ENCODE data around the gene RBMS3.
"Not testable (repeated sequence)": the region's sequence is repeated elsewhere in the genome, so short reads cannot be mapped to it uniquely, and the experiment has no call there.

Gene RBMS3

DNA sequence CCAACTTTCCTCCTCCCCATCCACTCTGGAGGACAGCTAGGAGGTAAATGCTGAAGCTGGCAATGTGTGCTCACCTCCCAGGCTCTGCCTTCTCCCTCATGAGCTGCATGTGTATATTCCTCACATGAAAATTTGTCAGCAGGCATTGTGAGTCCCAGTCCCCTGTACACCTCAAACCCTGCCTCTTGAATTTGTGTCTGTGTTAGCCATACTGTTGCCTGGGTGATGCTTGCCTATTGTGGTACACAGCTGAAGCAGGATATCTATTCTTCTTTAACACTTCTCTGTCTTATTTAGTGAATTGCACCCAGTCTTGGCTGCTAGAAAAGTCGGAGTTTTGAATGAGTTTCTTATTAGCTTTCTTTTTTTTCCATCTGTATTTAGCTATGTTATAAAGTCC lies 739.5 kb downstream of the RBMS3 start:
- DNase-seq (ENCODE audit: low read depth), result no peak

DNA sequence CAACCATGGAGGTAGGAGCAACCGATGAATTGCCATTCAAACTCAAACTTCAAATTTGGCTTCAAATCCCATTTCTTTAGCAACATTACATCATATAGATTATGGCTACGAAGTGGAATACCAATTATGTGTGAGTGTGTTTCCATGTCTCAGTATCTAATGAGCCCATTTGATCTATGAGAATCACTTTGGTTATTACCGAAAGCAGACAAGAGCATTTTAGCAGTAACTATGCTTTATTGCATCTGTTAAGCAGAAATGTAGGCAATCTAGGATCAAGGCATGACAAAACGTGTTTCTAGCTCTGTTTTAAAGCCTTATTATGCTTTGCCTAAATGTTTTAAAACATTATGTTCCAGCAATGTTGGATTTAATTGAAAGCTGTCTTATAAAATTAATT lies 743.6 kb downstream of the RBMS3 start:
- no peak for DNase-seq (ENCODE audit: low read depth)

DNA sequence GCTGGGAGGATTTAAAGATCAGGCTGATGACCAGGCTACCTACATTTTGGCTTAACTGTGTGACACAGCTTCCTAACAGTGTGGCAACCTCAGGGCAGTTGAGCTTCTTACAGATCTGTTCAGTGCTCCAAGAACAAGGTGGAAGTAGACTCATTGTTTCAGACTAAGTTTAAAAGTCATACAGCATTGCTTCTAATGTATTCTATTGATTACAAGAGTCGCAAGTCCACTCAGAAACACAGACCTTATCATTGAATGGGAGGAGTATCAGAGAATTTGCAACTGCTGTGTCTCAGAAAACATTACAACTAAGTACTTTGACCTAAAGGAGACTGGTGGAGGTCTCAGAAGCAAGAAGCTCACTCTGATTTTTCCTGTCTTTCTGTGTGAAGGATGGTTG lies 746.0 kb downstream of the RBMS3 start:
- DNase-seq (ENCODE audit: low read depth), result no peak

DNA sequence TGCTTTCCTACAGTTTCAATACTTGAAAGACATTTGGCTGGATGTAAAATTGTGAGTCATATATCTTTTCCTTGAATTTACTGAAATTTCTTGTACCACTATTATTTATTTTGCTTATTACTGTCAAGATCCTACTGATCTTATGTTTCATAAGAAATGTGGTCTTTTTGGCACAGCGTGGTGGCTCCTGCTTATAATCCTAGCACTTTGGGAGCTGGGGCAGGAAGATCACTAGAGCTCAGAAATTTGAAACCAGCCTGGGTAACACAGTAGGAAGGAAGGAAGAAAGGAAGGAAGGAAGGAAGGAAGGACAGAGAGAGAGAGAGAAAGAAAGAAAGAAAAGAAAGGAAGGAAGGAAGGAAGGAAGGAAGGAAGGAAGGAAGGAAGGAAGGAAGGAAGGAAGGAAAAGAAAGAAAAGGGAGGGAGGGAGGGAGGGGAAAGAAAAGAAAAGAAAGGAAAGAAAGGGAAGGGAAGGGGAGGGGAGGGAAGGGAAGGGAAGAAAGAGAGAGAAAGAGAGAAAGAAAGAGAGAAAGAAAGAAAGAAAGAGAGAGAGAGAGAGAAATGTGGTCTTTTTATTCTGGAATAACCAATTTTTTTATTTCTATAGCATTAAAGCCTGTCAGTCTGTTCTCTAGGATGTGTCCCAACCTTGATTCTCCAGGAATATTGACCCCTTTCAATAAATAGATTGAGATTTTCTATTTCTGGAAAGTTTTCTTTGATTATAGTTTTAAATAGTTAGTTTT lies 753.5 kb downstream of the RBMS3 start:
- DNase-seq (ENCODE audit: low read depth), result no peak

DNA sequence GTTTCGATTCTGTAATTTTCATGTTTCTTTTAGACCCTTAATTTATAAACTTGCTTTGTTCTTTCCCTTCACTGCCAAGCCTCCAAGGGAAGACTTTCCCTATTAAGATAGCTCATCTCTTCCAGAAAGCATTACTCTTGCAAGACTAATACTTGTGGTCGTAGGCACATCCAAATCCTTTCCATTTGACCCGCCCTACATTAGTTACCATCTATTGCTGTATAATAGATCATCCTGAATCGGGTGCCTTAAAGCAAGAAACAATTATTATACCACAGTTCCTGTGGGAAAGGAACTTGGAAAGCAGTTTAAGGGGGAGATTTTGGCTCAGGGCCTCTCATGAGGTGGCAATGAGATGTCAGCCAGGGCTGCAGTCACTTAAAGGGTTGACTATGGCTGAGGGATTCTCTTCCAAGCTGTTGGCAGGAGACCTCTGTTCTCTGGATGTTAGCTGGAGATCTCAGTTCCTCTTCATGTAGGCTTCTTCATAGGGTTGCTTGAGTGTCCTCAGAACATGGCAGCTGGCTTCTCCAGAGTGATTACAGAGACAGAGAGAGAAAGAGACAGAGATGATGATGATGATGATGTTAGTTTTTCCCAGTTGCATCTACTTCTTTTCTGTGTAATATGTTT lies 755.2 kb downstream of the RBMS3 start:
- DNase-seq (ENCODE audit: low read depth), result no peak

DNA sequence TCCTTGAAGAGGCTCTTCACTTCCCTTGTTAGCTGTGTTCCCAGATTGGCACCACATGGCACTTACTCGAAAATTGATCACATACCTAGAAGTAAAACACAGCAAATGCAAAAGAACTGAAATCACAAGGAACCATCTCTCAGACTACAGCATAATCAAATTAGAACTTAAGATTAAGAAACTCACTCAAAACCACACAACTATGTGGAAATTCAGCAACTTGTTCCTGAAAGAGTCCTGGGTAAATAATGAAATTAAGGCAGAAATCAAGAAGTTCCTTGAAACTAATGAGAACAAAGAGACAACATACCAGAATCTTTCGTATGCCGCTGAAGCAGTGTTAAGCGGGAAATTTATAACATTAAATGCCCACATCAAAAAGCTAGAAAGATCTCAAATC lies 759.3 kb downstream of the RBMS3 start:
- DNase-seq (ENCODE audit: low read depth), result no peak

DNA sequence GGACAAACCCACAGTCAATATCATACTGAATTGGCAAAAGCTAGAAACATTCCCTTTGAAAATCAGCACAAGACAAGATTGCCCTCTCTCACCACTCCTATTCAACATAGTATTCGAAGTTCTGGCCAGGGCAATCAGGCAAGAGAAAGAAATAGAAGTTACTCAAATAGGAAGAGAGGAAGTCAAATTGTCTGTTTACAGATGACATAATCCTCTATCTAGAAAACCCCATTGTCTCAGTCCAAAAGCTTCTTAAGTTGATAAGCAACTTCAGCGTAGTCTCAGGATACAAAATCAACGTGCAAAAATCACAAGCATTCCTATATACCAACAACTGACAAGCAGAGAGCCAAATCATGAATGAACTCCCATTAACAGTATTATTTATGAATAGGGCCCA lies 760.6 kb downstream of the RBMS3 start:
- DNase-seq (ENCODE audit: low read depth), result not testable (repeated sequence)

DNA sequence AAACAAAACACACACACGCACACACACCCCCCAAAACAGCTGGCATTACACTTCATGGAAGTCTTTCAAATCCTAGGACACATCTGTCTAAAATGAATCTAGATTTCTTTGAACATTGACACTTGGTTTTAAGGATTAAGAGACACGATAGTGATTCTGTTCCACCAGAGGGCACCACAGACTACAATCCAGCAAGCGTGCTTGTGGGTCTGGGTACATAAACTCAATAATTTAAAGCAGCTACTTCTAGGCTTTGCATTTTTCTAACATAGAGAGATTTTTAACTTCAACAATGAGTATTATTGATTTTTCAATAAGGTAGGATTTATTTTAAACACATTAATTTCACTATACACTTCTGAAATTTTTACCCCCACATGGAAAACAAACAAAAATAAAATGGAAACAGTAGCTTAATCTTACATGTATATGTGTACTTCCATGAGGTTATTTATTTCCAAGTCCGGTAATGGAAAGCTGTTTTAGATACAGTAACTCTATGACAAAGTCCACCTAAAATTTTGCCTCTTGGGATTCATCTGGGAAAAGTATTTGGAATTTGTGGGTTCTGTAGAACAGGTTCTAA lies 761.5 kb downstream of the RBMS3 start:
- no peak for DNase-seq (ENCODE audit: low read depth)

DNA sequence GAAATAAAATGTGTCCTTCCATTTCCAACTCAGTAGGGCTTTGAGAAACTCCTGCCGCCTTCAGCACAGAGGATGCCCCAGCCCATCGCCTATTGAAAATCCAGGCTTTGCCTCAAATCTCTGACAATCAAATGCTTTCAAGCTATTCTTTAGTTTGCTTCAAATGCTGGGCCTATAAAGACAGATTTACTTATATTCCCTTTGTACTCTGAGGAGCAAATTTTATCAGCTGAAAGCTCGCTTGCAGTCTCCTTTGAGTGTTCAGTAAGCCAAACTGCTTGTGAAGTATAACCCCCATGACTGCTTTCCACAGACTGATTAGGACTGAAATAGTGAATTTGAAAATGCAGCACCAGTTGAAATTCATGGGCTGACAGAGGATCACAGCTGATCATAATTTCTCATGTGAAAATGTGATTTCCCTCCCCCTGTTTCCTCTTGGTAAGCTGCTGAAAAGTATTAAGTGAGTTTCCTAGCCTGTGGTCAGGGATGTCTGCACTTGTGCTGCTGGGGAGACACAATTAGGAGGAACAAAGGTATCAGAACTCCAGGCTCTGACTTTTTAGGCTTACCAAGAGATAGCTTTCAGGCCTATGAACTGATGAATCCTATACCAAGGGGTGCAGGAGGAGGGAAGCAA lies 762.2 kb downstream of the RBMS3 start:
- no peak for DNase-seq (ENCODE audit: low read depth)

DNA sequence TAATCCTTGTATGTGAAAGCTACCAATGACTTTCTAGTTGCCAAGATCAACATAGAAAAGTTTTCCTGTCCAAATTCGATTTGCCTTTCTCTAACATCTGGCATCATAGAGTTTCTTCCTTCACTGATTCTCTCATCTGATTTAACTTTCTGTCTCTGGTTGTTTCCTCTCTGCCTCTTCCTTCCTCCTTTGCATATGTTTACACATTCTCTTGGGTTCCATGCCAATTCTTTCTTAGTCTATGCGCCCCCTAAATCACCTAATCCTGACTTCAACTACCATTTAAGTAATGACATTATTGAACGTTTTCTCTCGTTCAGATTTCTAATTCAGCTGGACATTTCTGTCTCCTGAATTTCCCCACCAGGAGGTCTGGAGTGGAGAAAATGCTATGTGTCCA lies 763.6 kb downstream of the RBMS3 start:
- DNase-seq (ENCODE audit: low read depth), result no peak

DNA sequence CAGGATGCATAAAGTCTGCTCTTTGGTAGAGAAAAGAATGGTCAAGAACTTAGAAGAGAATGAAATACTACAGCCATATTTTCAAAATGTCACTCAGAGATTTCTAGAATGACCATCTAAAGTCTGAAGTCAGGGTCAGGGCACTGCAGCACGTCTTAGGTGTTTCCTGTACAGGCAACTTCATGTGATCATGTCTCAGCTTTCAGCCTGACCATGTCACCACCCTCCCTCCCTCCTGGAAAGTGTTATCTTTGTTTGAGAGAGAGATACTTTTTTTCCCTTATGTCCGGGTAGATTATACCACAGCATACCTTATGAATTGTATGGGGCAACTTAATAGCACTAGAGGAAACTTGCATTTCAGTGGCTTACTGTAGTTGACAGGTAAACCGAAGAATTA lies 767.6 kb downstream of the RBMS3 start:
- no peak for DNase-seq (ENCODE audit: low read depth)

DNA sequence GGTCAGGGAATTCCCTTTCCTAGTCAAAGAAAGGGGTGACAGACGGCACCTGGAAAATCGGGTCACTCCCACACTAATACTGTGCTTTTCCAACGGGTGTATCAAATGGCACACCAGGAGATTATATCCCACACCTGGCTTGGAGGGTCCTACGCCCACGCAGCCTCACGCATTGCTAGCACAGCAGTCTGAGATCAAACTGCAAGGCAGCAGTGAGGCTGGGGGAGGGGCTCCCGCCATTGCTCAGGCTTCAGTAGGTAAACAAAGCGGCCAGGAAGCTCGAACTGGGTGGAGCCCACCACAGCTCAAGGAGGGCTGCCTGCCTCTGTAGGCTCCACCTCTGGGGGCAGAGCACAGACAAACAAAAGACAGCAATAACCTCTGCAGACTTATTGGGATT lies 769.2 kb downstream of the RBMS3 start:
- not testable (repeated sequence) for DNase-seq (ENCODE audit: low read depth)

DNA sequence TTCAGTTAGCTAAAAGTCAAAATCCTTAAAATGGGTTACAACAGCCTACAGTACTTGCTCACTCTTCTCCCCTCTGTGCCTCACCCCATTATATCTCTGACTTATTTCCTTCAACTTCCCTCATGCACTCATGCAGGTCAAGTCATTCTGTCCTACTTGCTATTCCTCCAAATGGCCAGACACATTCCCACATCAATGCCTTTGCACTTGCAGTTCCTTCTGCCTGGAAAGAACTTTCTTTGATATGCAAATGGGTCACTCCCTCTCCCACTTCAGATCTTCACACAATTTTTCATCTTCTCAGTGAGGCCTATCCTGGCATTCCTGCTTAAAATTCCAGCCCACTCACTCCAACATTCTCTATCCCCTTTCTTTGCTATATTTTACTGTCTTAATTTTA lies 778.4 kb downstream of the RBMS3 start:
- DNase-seq (ENCODE audit: low read depth), result no peak

Measured in T-helper 22 cell (primary cell).